Right atrium auricular region (tissue), 2 donors: ENCODE results near the gene PALLD. TPM values are rescaled to one million over a fixed set of nuclear protein-coding genes. Genes with fewer than 3 reads are reported as not detected.

Experiments
- DNase-seq: peaks from one replicate; pipeline ENCODE4 v3.0.0-alpha.2; 2019; ENCODE audit warnings: low spot score
- H3K27ac ChIP-seq, 2 donors: fragments of 200-600 bp; sonication (generic); 1 replicate in 1 of 2; 2 replicates in 1 of 2; pipeline ENCODE4 v1.5.1; 2016 to 2019
- H3K27me3 ChIP-seq, 2 donors: fragments of 200-600 bp; sonication (generic); one replicate each; pipeline versions ENCODE4 v1.5.1 to v1.6.0; 2017 to 2019
- H3K36me3 ChIP-seq: fragments of 200-600 bp; sonication (generic); one replicate; pipeline ENCODE4 v1.5.1; 2016
- H3K4me1 ChIP-seq, 2 donors: fragments of 200-600 bp; sonication (generic); one replicate each; pipeline versions ENCODE4 v1.5.1 to v1.6.0; 2017 to 2019
- H3K4me3 ChIP-seq, 2 donors: fragments of 200-600 bp; sonication (generic); 1 replicate in 1 of 2; 2 replicates in 1 of 2; pipeline ENCODE4 v1.5.1; 2017 to 2019; ENCODE audit warnings: mild to moderate bottlenecking in 1 of 2, moderate library complexity in 1 of 2
- H3K9me3 ChIP-seq, 2 donors: fragments of 200-600 bp; sonication (generic); one replicate each; pipeline ENCODE4 v1.5.1; 2019
- CTCF ChIP-seq, 2 donors: fragments of 200-600 bp; sonication (generic); IDR thresholded peaks; one replicate each; pipeline ENCODE4 v1.5.1; 2019; ENCODE audit warnings: antibody characterized with exemption in 2 of 2
- total RNA-seq, 2 donors: library from RNA; depleted of rRNA; stranded (reverse); fragments of >200 nt; gene quantifications; one replicate each; pipeline ENCODE4 v1.1.0, GENCODE V29; 2016

Gene PALLD
- total RNA-seq, 2 donors from 2014 or later, result 764 to 782 TPM

DNA sequence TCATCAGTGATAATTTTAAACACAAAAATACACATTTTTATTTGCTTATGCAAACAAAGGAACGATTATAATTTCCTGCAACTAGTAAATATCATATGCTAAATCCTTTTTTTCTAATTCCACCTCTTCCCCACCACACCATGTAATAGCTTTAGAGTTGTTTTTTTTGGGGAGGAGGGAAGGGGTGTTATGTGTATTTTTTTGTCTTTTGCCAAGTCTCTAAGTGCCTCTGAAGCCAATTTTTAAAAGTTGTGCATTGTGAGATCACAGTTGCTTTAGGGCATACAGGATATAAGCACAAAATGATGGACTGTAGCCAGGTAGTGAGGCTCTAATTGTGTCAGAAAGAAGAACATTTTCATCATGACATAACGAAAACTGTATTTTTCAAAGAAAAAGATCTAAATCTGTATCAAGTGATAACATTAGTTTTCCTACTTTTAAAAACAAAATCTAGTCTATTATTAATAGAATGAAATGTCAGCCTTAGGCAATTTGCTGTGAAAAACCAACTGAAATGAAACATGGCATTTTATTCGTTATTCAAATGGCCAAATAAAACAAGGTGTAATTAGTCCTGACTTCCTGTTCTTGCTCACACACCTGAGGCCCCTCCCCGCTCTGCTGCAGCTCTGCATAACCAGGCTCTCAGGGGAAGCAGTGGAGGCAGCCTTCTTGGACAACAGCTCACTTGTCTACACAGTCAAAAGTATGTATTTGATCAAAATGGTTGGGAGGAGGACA is 157.4 kb downstream of the PALLD start:
- H3K27ac ChIP-seq, result no peak overlapping the region
- H3K27me3 ChIP-seq, result no peaks in the 10 kb centered on the region

DNA sequence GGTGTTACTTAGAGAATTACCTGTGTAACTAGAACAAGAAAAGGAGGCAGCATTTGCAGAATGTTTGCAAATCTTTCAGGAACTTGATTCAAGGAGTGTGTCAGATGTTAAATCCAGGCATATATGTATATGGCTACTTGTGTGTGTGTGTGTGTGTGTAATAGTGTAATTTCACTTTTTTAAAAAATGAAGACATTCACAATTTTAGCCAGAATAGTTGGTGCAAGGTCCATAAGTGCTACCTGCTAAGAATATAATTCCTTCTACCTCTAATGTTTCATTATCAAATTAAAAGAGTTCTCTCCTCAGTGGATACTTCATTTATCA is 158.0 kb downstream of the PALLD start:
- H3K27ac ChIP-seq, result no peak overlapping the region
- no peaks in the 10 kb centered on the region for H3K27me3 ChIP-seq
- H3K4me3 ChIP-seq, result no peak overlapping the region
- no peak for TF ChIP-seq CTCF (IDR thresholded peaks at IDR 0.05)
- DNase-seq, result no peak
- H3K9me3 ChIP-seq, result no peaks in the 10 kb centered on the region
- no peaks in the 10 kb centered on the region for H3K36me3 ChIP-seq
- peaks cover 0 to 13% of the 10 kb centered on the region in 2 donors for H3K4me1 ChIP-seq

More for the DNA sequence above, 157.4 kb downstream of the PALLD start:
- H3K4me1 ChIP-seq, result peaks cover 0 to 10% of the 10 kb centered on the region in 2 donors
- H3K36me3 ChIP-seq, result no peaks in the 10 kb centered on the region
- no peak for TF ChIP-seq CTCF (IDR thresholded peaks at IDR 0.05)
- H3K9me3 ChIP-seq, result no peaks in the 10 kb centered on the region
- DNase-seq, result no peak
- H3K4me3 ChIP-seq, result no peak overlapping the region

GRCh38 chr4:168655182-168655581 is 158.3 kb downstream of the PALLD start:
- Histone ChIP-seq H3K4me3 (no peak overlapping the region), H3K27ac (no peak overlapping the region), H3K27me3 (no peaks in the 10 kb centered on the region), H3K36me3 (no peaks in the 10 kb centered on the region), H3K4me1 (peaks cover 0 to 17% of the 10 kb centered on the region in 2 donors), H3K9me3 (no peaks in the 10 kb centered on the region)
- no peak for DNase-seq
- no peak for TF ChIP-seq CTCF (IDR thresholded peaks at IDR 0.05)

- Histone ChIP-seq H3K4me3 (no peak overlapping the region), H3K27me3 (no peaks in the 10 kb centered on the region), H3K36me3 (no peaks in the 10 kb centered on the region), H3K9me3 (no peaks in the 10 kb centered on the region), H3K27ac (no peak overlapping the region), H3K4me1 (peaks cover 0 to 20% of the 10 kb centered on the region in 2 donors)
- TF ChIP-seq CTCF (IDR thresholded peaks at IDR 0.05), result no peak
- DNase-seq, result no peak
Measured at GRCh38 chr4:168656055-168656660, 159.3 kb downstream of the PALLD start.

DNA sequence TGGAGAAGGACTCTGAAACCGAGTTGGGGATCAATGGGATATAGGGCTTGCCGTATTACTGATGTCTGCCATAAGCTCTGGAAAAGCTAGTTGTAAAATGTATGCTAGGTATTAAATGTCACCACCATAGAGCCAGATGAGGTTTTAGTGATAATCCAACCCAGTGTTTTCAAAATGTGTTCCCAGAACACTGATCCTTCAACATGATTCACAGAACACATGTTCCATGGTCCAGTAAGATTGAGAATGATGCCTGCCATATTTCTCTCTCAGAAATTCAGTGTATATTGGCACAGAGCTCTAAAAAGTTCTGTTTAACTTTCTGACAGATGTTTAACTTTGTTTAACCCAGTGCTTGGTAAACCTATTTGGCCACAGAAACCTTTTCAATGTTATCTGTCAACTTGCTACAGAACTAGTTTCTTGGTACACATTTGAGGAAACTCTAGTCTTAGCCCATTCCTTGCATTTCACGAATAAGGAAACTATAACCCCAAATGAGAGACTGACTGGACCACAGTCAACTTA is 160.2 kb downstream of the PALLD start:
- no peak for TF ChIP-seq CTCF (IDR thresholded peaks at IDR 0.05)
- no peak for DNase-seq
- H3K4me3 ChIP-seq, result no peak overlapping the region
- H3K27me3 ChIP-seq, result no peaks in the 10 kb centered on the region
- H3K27ac ChIP-seq, result no peak overlapping the region
- no peaks in the 10 kb centered on the region for H3K36me3 ChIP-seq
- H3K4me1 ChIP-seq, result peaks cover 0 to 19% of the 10 kb centered on the region in 2 donors
- H3K9me3 ChIP-seq, result no peaks in the 10 kb centered on the region
